K562 (cell line): ENCODE data around the gene PLAAT1. TPM values are rescaled to one million over a fixed set of nuclear protein-coding genes. Genes with fewer than 3 reads are reported as not detected.

Experiments
- ATAC-seq: fragments of 200-7000 bp; cut with Tn5 transposase; 3 replicates; pipeline ENCODE4 v1.9.1; 2020; ENCODE audit warnings: moderate library complexity
- BruUV-seq: library from RNA; stranded (reverse); fragments of 400-500 nt; replicated peaks from 2 replicates; lab custom pipeline; 2021; lab: Mats Ljungman, UMichigan
- CTCF ChIA-PET: fragments of 300-600 bp; formaldehyde crosslinking; extraction: SDS; loops from one replicate; lab custom pipeline; 2021; ENCODE audit warnings: low intra/inter-chr PET ratio; lab: Yijun Ruan, JAX
- POLR2A ChIA-PET: fragments of 300-600, 350-650 bp; sonication (Branson Sonifier 250); formaldehyde crosslinking; extraction: SDS; loops from one replicate; lab custom pipeline; 2021; ENCODE audit warnings: antibody characterized with exemption, inconsistent platforms; lab: Yijun Ruan, JAX
- DNase-seq, 4 experiments: peaks; one replicate each; pipeline versions ENCODE4 v3.0.0 to v3.0.0-alpha.2; 2011 to 2018; ENCODE audit warnings: low spot score in 3 of 4, mixed read lengths in 3 of 4; ENCODE audit errors: extremely low read depth in 1 of 4
- FAIRE-seq: peaks from 2 replicates; lab custom pipeline; 2011; peaks lifted over from hg19 to GRCh38; lab: Jason Lieb, UNC
- H2AFZ ChIP-seq: 2 replicates; pipeline ENCODE4 v1.6.0; 2011; ENCODE audit warnings: low read depth, low read length, control low read depth, inconsistent platforms
- H3K27ac ChIP-seq: fragments of 200-600 bp; 3 replicates; pipeline ENCODE4 v1.8.0; 2011; ENCODE audit warnings: low read depth, mild to moderate bottlenecking, control low read depth, inconsistent platforms, low read length, moderate library complexity, mixed read lengths; ENCODE audit errors: extremely low read depth
- H3K27me3 ChIP-seq, 2 experiments: fragments of 300-600 bp in 1 of 2; 2 replicates in 1 of 2; 3 replicates in 1 of 2; pipeline versions ENCODE4 v1.6.0 to v1.8.0; 2011; ENCODE audit warnings: inconsistent platforms in 2 of 2, low read length in 2 of 2, mild to moderate bottlenecking in 1 of 2, mixed read lengths in 1 of 2, moderate library complexity in 1 of 2; ENCODE audit not compliant: control insufficient read depth in 2 of 2, insufficient read depth in 2 of 2
- H3K36me3 ChIP-seq: fragments of 300-600 bp; 3 replicates; pipeline ENCODE4 v1.8.0; 2011; ENCODE audit warnings: mild to moderate bottlenecking, low read length, inconsistent platforms; ENCODE audit not compliant: control insufficient read depth, insufficient read depth
- H3K4me1 ChIP-seq, 2 experiments: fragments of 200-600 bp in 1 of 2; replicated peaks in 1 of 2; 2 replicates in 1 of 2; 3 replicates in 1 of 2; pipeline versions ENCODE4 v1.5.1 to v1.8.0; 2011; ENCODE audit warnings: inconsistent platforms in 2 of 2, low read length in 2 of 2, mild to moderate bottlenecking in 1 of 2, mixed read lengths in 1 of 2, moderate library complexity in 1 of 2; ENCODE audit not compliant: control insufficient read depth in 2 of 2, insufficient read depth in 2 of 2
- H3K4me2 ChIP-seq: 2 replicates; pipeline ENCODE4 v1.6.1; 2011; ENCODE audit warnings: low read length, control low read depth, inconsistent platforms, mixed read lengths; ENCODE audit not compliant: insufficient read depth
- H3K4me3 ChIP-seq: fragments of 200-600 bp; sonication (generic), shearing (Covaris generic); 2 replicates; pipeline ENCODE4 v1.5.1; 2016; ENCODE audit warnings: control low read depth, inconsistent platforms
- H3K79me2 ChIP-seq: fragments of 200-600 bp; 3 replicates; pipeline ENCODE4 v1.8.0; 2011; ENCODE audit warnings: low read length, inconsistent platforms; ENCODE audit not compliant: control insufficient read depth, insufficient read depth
- H3K9ac ChIP-seq, 2 experiments: 2 replicates each; pipeline versions ENCODE4 v1.6.0 to v1.6.1; 2011; ENCODE audit warnings: low read depth in 2 of 2, low read length in 2 of 2, control low read depth in 1 of 2, inconsistent platforms in 1 of 2, mild to moderate bottlenecking in 1 of 2, mixed read lengths in 1 of 2; ENCODE audit not compliant: insufficient read depth in 1 of 2
- H3K9me1 ChIP-seq: one replicate; pipeline ENCODE4 v1.6.0; 2011; ENCODE audit warnings: inconsistent platforms, mild to moderate bottlenecking, low read length, moderate library complexity; ENCODE audit not compliant: control insufficient read depth, insufficient read depth
- H3K9me3 ChIP-seq: replicated peaks from 2 replicates; pipeline ENCODE4 v1.5.1; 2011; ENCODE audit warnings: low read depth, low read length, inconsistent platforms; ENCODE audit not compliant: control insufficient read depth, insufficient read depth
- H4K20me1 ChIP-seq: replicated peaks from 2 replicates; pipeline ENCODE4 v1.6.1; 2011; ENCODE audit warnings: low read length, inconsistent platforms, mixed read lengths; ENCODE audit not compliant: control insufficient read depth, insufficient read depth
- BMI1 ChIP-seq: fragments of 150-350 bp; IDR thresholded peaks from 2 replicates; pipeline ENCODE4 v1.6.1; 2014; ENCODE audit warnings: low read length
- CHD7 ChIP-seq: fragments of 200-600 bp; sonication (generic); IDR thresholded peaks from one replicate; pipeline ENCODE4 v1.6.1; 2012; ENCODE audit warnings: mild to moderate bottlenecking, low read depth, low read length, inconsistent platforms
- ETS2 ChIP-seq: IDR thresholded peaks from 2 replicates; pipeline ENCODE4 v1.6.1; 2016; ENCODE audit warnings: borderline replicate concordance, missing genetic modification characterization, mild to moderate bottlenecking, moderate library complexity, missing compliant biosample characterization; ENCODE audit not compliant: poor library complexity, severe bottlenecking
- IFI16 ChIP-seq: fragments of 250-450 bp; sonication (Bioruptor Pico); IDR thresholded peaks from 2 replicates; pipeline ENCODE4 v2.1.2; 2022; ENCODE audit warnings: mild to moderate bottlenecking, inconsistent platforms
- KDM2B ChIP-seq: fragments of 250-450 bp; sonication (Bioruptor Pico); IDR thresholded peaks from 2 replicates; pipeline ENCODE4 v1.8.0; 2021; ENCODE audit warnings: mild to moderate bottlenecking, moderate library complexity
- LCOR ChIP-seq: sonication (generic); formaldehyde crosslinking; IDR thresholded peaks from 2 replicates; pipeline ENCODE4 v1.8.0; 2022; ENCODE audit warnings: mild to moderate bottlenecking, missing genetic modification reagents
- SRSF7 ChIP-seq: fragments of 200-400 bp; formaldehyde crosslinking; optimal IDR thresholded peaks from 2 replicates; pipeline ENCODE3; 2017; ENCODE audit warnings: mild to moderate bottlenecking, low read depth, low read length
- U2AF2 ChIP-seq: fragments of 200-400 bp; formaldehyde crosslinking; optimal IDR thresholded peaks from 2 replicates; pipeline ENCODE3; 2017; ENCODE audit warnings: low read depth, mild to moderate bottlenecking, low read length
- ZNF354B ChIP-seq: fragments of 250-450 bp; sonication (Bioruptor Pico); IDR thresholded peaks from 2 replicates; pipeline ENCODE4 v1.4.0; 2020
- ZNF445 ChIP-seq: fragments of 250-450 bp; sonication (Bioruptor Pico); IDR thresholded peaks from 2 replicates; pipeline ENCODE4 v1.4.0; 2020; ENCODE audit warnings: low read depth, mild to moderate bottlenecking, moderate library complexity
- ZNF644 ChIP-seq: fragments of 200-800 bp; sonication (Bioruptor generic); IDR thresholded peaks from 2 replicates; pipeline ENCODE4 v1.6.1; 2016; ENCODE audit warnings: low read depth, missing genetic modification characterization, missing compliant biosample characterization
- ZNF76 ChIP-seq: fragments of 250-450 bp; sonication (Bioruptor Pico); IDR thresholded peaks from 2 replicates; pipeline ENCODE4 v1.4.0; 2020; ENCODE audit warnings: mild to moderate bottlenecking, moderate library complexity, borderline replicate concordance
- WGBS: fragments of 100-300 bp; shearing (Covaris generic); methylation state at CpG from one replicate; pipeline ENCODE4 v1.1.6; 2016; ENCODE audit warnings: low coverage, mixed read lengths; ENCODE audit not compliant: insufficient coverage; ENCODE audit errors: missing lambda C conversion rate; 5-methylcytosine and 5-hydroxymethylcytosine counted together
- in situ Hi-C: fragments of 300-500 bp; cut with MboI; formaldehyde crosslinking; loops from 4 replicates; pipeline ENCODE4 v1.15.0; 2018; ENCODE audit warnings: inconsistent platforms, mixed read lengths
- intact Hi-C: fragments of 100-400 bp; cut with micrococcal nuclease; formaldehyde crosslinking; loops from 2 replicates; pipeline ENCODE4 v1.14.2; 2022
- polyA plus RNA-seq, 8 experiments: library from polyadenylated mRNA; depleted of rRNA in 4 of 8; stranded (reverse) in 5 of 8; unstranded in 3 of 8; fragments of >200 nt; fragmentation: Nextera tagmentation in 2 of 8; fragmentation: Illumina TruSeq in 1 of 8; extraction: Ambion mirVana in 2 of 8; extraction: Trizol in 1 of 8; gene quantifications; 2 replicates each; pipeline versions ENCODE4 v1.2.1 to v1.2.3, GENCODE V29; 2011 to 2014; ENCODE audit warnings: inconsistent platforms in 1 of 8, missing spikeins in 1 of 8
- total RNA-seq, 7 experiments: library from RNA; depleted of rRNA in 6 of 7; stranded (reverse); fragments of >200 nt in 6 of 7; fragmentation: Illumina TruSeq in 2 of 7; extraction: Trizol in 2 of 7; gene quantifications; 2 replicates each; pipeline versions ENCODE4 v1.2.1 to v1.2.3, GENCODE V29; 2011 to 2021; ENCODE audit warnings: low replicate concordance in 1 of 7

PLAAT1 gene
- total and polyA plus RNA-seq, 9 of the 15 experiments (the other 6 are each of a cell fraction or from before 2014, with no cell fraction given), result 0.34 to 3.1 (median 1.5) TPM

GRCh38 chr3:193230610-193231009 is 10.4 kb upstream of the PLAAT1 start:
- Histone ChIP-seq H4K20me1 (no peaks in the 10 kb centered on the region), H3K36me3 (no peaks in the 10 kb centered on the region), H3K9me3 (no peaks in the 10 kb centered on the region), H3K4me3 (no peak overlapping the region), H3K79me2 (no peaks in the 10 kb centered on the region), H3K27me3 (no peaks in the 10 kb centered on the region), H3K4me1 (no peaks in the 10 kb centered on the region), H3K9me1 (no peaks in the 10 kb centered on the region), H3K4me2 (no peak overlapping the region), H3K9ac (no peak overlapping the region), H2AFZ (no peak overlapping the region), H3K27ac (no peak overlapping the region)
- no peak for FAIRE-seq
- intact Hi-C loops, result no loop called here
- no peak for ATAC-seq
- POLR2A ChIA-PET, result no interaction called here
- in situ Hi-C loops, result no loop called here
- DNase-seq, result no peak
- WGBS, result 4% methylated on average over 4 of the region's 4 CpGs
- BruUV-seq, result no TSS peak
- CTCF ChIA-PET, result no interaction called here
- no peak for TF ChIP-seq LCOR (CRISPR knock-in tag)
- no peak for TF ChIP-seq ETS2 (tag)
- TF ChIP-seq U2AF2, result no peak
- TF ChIP-seq BMI1, result no peak
- TF ChIP-seq ZNF76 (CRISPR knock-in tag), result no peak
- TF ChIP-seq ZNF644 (tag), result no peak
- no peak for TF ChIP-seq ZNF445 (CRISPR knock-in tag)
- TF ChIP-seq SRSF7, result no peak
- no peak for TF ChIP-seq IFI16 (CRISPR knock-in tag)
- no peak for TF ChIP-seq KDM2B
- TF ChIP-seq ZNF354B (CRISPR knock-in tag), result no peak
- TF ChIP-seq CHD7, result no peak
